ENCODE measurements around the gene HAUS7.

HAUS7 gene

DNA sequence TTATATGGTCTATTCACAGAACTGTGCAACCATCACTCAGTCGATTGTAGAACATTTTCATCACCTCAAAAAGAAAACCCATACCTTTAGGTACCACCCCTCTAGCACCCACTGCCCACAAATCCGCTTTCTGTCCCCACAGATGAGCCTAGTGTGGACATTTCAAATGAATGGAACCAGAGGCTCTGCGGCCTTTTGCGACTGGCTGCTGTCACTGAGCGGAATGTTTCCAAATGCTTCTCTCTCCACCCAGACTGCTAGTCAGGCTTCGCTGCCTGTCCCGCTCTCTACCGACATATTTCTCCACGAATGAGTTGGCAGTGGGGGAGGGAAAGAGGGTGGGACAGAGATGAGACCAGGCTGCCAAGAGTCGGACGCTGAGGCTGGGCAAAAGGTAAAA is 22.7 kb upstream of the HAUS7 start:
- DNase-seq: no peak
- no peak overlapping the region for H3K27ac ChIP-seq
- no peak overlapping the region for H3K4me3 ChIP-seq (ENCODE audit: low read depth, low read length)
- TF ChIP-seq, protein P1, sequence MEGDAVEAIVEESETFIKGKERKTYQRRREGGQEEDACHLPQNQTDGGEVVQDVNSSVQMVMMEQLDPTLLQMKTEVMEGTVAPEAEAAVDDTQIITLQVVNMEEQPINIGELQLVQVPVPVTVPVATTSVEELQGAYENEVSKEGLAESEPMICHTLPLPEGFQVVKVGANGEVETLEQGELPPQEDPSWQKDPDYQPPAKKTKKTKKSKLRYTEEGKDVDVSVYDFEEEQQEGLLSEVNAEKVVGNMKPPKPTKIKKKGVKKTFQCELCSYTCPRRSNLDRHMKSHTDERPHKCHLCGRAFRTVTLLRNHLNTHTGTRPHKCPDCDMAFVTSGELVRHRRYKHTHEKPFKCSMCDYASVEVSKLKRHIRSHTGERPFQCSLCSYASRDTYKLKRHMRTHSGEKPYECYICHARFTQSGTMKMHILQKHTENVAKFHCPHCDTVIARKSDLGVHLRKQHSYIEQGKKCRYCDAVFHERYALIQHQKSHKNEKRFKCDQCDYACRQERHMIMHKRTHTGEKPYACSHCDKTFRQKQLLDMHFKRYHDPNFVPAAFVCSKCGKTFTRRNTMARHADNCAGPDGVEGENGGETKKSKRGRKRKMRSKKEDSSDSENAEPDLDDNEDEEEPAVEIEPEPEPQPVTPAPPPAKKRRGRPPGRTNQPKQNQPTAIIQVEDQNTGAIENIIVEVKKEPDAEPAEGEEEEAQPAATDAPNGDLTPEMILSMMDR (IDR thresholded peaks at IDR 0.05; ENCODE audit: low read depth, low read length): no peak
- H3K27me3 ChIP-seq (ENCODE audit: insufficient read depth, low read depth, severe bottlenecking): peaks cover 25% of the 10 kb centered on the region
- H3K9me3 ChIP-seq (ENCODE audit: severe bottlenecking): no peaks in the 10 kb centered on the region
- H3K36me3 ChIP-seq: no peaks in the 10 kb centered on the region

DNA sequence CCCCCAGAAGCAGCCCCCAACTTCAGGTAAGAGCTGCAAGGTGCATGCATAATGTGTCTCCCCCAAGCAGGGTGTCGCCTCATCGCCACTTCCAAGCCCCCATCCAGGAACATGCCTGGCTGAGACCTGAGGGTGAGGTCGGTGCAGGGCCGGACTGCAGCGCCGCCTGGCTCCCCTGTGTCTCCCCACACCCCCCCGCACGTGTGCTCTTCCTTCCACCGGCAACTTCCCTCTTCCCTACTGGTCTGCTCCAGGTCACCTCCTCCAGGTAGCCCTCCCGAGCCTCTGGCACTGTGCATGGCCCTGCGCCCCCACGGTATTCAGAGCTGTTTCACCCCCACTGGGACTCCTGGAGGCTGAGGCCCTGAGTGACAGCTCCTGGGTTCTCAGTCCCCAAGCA is 22.2 kb upstream of the HAUS7 start:
- no peak for DNase-seq
- Histone ChIP-seq H3K27me3 (ENCODE audit: insufficient read depth, low read depth, severe bottlenecking) (peaks cover 30% of the 10 kb centered on the region), H3K4me3 (ENCODE audit: low read depth, low read length) (no peak overlapping the region), H3K9me3 (ENCODE audit: severe bottlenecking) (no peaks in the 10 kb centered on the region), H3K27ac (peak overlapping the region; percentile 65; the same call in 1 of the 2 replicates), H3K36me3 (no peaks in the 10 kb centered on the region)
- TF ChIP-seq, protein P1 (IDR thresholded peaks at IDR 0.05; ENCODE audit: low read depth, low read length): no peak

DNA sequence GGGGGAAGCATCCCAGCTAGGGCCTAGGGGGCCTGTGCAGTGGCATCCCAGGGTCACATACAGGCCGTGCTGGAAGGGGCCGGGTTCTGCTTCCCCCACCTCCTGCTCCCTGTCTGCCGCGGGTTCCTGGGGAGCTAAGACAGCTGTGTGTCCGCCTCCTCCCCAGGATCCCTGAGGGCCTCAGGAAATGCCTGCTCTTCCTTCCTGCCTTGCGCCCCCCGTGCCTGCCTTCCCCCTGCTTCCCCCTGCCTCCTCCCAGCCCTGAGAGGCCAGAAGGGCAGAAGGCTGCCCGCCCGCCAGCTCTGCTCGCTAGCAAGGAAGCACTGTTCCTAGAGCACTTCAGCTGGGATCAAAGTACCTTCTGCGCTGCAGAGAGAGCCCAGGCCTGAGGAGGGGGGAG is 21.5 kb upstream of the HAUS7 start:
- Histone ChIP-seq H3K36me3 (no peaks in the 10 kb centered on the region), H3K9me3 (ENCODE audit: severe bottlenecking) (no peaks in the 10 kb centered on the region), H3K27me3 (ENCODE audit: insufficient read depth, low read depth, severe bottlenecking) (peaks cover 34% of the 10 kb centered on the region), H3K4me3 (ENCODE audit: low read depth, low read length) (no peak overlapping the region), H3K27ac (peak overlapping the region; percentile 65)
- DNase-seq: no peak
- TF ChIP-seq, protein P1 (IDR thresholded peaks at IDR 0.05; ENCODE audit: low read depth, low read length): no peak

DNA sequence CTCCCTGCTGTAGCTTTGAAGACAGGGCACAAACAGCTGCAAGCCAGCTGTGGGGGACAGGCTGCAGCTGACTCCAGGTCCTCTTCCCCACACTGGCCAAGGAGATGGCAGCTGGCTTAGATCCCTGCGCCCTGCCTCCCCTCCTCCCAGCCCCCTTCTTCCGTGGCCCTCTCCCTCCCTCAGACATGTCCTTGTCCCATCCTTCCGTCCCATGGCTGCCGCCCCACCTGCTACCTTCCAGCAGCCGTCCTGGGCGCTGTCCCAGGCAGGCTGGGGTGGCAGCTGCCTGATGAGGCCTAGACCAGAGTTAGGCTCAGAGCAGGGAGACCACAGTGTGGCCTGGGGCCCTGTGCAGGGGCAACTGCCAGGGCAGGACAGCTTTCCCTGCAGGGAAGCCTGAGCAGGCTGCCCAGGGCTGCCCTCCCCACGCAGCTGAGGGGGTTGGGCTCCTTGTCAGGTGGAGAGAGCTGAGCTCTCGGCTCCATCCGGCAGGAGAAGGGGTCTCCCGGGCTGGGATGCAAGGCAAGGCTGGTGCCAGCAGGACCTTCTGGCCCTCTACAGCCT is 21.1 kb upstream of the HAUS7 start:
- Histone ChIP-seq H3K36me3 (no peaks in the 10 kb centered on the region), H3K27me3 (ENCODE audit: insufficient read depth, low read depth, severe bottlenecking) (peaks cover 33% of the 10 kb centered on the region), H3K27ac (peak overlapping the region; percentile 65), H3K4me3 (ENCODE audit: low read depth, low read length) (no peak overlapping the region), H3K9me3 (ENCODE audit: severe bottlenecking) (no peaks in the 10 kb centered on the region)
- DNase-seq: peak; percentile 65
- TF ChIP-seq, protein P1 (IDR thresholded peaks at IDR 0.05; ENCODE audit: low read depth, low read length): no peak

DNA sequence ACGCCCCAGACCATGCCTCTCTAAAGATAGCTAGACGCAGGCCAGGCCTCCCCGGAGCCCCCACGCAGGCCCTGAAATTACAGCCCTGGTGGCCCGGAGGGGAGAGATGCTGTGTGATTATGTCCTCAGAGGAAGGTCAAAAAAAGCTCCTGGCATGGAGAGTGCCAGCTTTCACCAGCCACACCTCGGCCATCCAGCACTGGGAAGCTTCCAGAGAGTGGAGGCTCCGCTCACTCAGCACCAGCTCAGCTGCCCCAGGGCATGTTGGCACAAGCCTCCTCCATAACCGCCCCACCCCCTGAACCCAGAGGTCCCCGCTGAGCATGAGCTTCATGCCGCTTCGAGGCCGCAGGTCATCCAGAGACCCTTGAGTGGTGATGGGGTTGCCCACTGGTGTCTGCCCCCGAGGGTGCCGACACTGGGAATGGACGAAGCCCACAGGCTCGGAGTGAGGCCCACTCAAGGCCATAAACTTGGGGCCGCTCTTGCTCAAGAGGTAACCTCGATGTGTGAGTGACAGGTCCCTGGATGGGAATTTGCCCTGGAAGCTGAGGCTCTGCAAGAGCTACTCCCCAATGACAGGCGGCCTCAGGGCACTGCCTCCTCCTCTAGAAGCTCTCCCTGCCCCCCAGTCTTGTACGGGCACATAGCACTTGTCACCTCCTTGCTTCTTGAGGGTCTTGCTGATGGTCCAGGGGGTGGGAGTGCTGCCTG is 20.0 kb upstream of the HAUS7 start:
- TF ChIP-seq, protein P1 (IDR thresholded peaks at IDR 0.05; ENCODE audit: low read depth, low read length): no peak
- H3K27ac ChIP-seq: peak overlapping the region; percentile 65; the same call in 1 of the 2 replicates
- peaks cover 25% of the 10 kb centered on the region for H3K27me3 ChIP-seq (ENCODE audit: insufficient read depth, low read depth, severe bottlenecking)
- no peaks in the 10 kb centered on the region for H3K9me3 ChIP-seq (ENCODE audit: severe bottlenecking)
- H3K4me3 ChIP-seq (ENCODE audit: low read depth, low read length): no peak overlapping the region
- no peak for DNase-seq
- no peaks in the 10 kb centered on the region for H3K36me3 ChIP-seq
